H9 (cell line): Measurements from ENCODE around the gene ZSCAN2. TPM values are rescaled to one million over a fixed set of nuclear protein-coding genes. Genes with fewer than 3 reads are reported as not detected.

ENCODE experiments used
- DNase-seq: peaks from one replicate; pipeline ENCODE4 v3.0.0-alpha.2; 2017
- H2AFZ ChIP-seq: one replicate; pipeline ENCODE4 v1.6.1; 2013; ENCODE audit warnings: mild to moderate bottlenecking, low read length, control low read depth, moderate library complexity
- H2AK5ac ChIP-seq: 2 replicates; pipeline ENCODE4 v1.6.1; 2013; ENCODE audit warnings: low read length, control low read depth, mixed read lengths; ENCODE audit not compliant: insufficient read length
- H2BK120ac ChIP-seq: one replicate; pipeline ENCODE4 v1.6.1; 2013; ENCODE audit warnings: low read depth, mild to moderate bottlenecking, low read length, control low read depth, inconsistent platforms; ENCODE audit not compliant: poor library complexity, severe bottlenecking
- H2BK12ac ChIP-seq: 2 replicates; pipeline ENCODE4 v1.6.1; 2013; ENCODE audit warnings: low read length, control low read depth, mixed read lengths, low read depth; ENCODE audit not compliant: insufficient read length
- H2BK15ac ChIP-seq: 2 replicates; pipeline ENCODE4 v1.6.1; 2013; ENCODE audit warnings: low read depth, low read length, control low read depth
- H2BK20ac ChIP-seq: one replicate; pipeline ENCODE4 v1.6.1; 2013; ENCODE audit warnings: low read depth, mild to moderate bottlenecking, low read length, control low read depth, inconsistent platforms; ENCODE audit not compliant: poor library complexity, severe bottlenecking
- H2BK5ac ChIP-seq: 2 replicates; pipeline ENCODE4 v1.6.1; 2013; ENCODE audit warnings: low read length, control low read depth, mixed read lengths; ENCODE audit not compliant: insufficient read length
- H3K14ac ChIP-seq: 2 replicates; pipeline ENCODE4 v1.6.1; 2013; ENCODE audit warnings: low read length, control low read depth; ENCODE audit not compliant: insufficient read depth
- H3K18ac ChIP-seq: 2 replicates; pipeline ENCODE4 v1.6.1; 2013; ENCODE audit warnings: low read depth, mild to moderate bottlenecking, mixed read lengths, low read length, control low read depth; ENCODE audit not compliant: insufficient read length
- H3K23ac ChIP-seq: 2 replicates; pipeline ENCODE4 v1.6.1; 2013; ENCODE audit warnings: low read length, control low read depth, mixed read lengths, low read depth; ENCODE audit not compliant: insufficient read length
- H3K23me2 ChIP-seq: 2 replicates; pipeline ENCODE4 v1.6.1; 2013; ENCODE audit warnings: low read depth, mild to moderate bottlenecking, mixed read lengths, low read length, control low read depth; ENCODE audit not compliant: insufficient read length, poor library complexity, severe bottlenecking
- H3K27ac ChIP-seq: 2 replicates; pipeline ENCODE4 v1.5.1; 2013; ENCODE audit warnings: low read length, control low read depth, mixed read lengths, low read depth; ENCODE audit not compliant: insufficient read length
- H3K27me3 ChIP-seq: 2 replicates; pipeline ENCODE4 v1.6.1; 2013; ENCODE audit warnings: low read length, control low read depth, inconsistent platforms; ENCODE audit not compliant: insufficient read depth
- H3K4ac ChIP-seq: 2 replicates; pipeline ENCODE4 v1.6.1; 2013; ENCODE audit warnings: low read depth, mild to moderate bottlenecking, control low read depth, inconsistent platforms, low read length, moderate library complexity
- H3K4me1 ChIP-seq: 2 replicates; pipeline ENCODE4 v1.6.1; 2013; ENCODE audit warnings: low read length, control low read depth, inconsistent platforms; ENCODE audit not compliant: insufficient read depth
- H3K4me2 ChIP-seq: 2 replicates; pipeline ENCODE4 v1.6.1; 2013; ENCODE audit warnings: low read length, control low read depth, mixed read lengths; ENCODE audit not compliant: insufficient read length, insufficient read depth
- H3K56ac ChIP-seq: 2 replicates; pipeline ENCODE4 v1.6.1; 2013; ENCODE audit warnings: low read depth, mild to moderate bottlenecking, mixed read lengths, low read length, control low read depth; ENCODE audit not compliant: insufficient read length
- H3K79me1 ChIP-seq: 2 replicates; pipeline ENCODE4 v1.6.1; 2013; ENCODE audit warnings: low read depth, mild to moderate bottlenecking, moderate library complexity, low read length, control low read depth, inconsistent platforms; ENCODE audit not compliant: insufficient read depth, poor library complexity, severe bottlenecking
- H3K79me2 ChIP-seq: 2 replicates; pipeline ENCODE4 v1.6.1; 2013; ENCODE audit warnings: low read length, control low read depth, inconsistent platforms; ENCODE audit not compliant: insufficient read depth
- H3K9ac ChIP-seq: 2 replicates; pipeline ENCODE4 v1.6.1; 2013; ENCODE audit warnings: low read length, control low read depth, mixed read lengths; ENCODE audit not compliant: insufficient read length; ENCODE audit errors: extremely low read depth
- H3K9me3 ChIP-seq: one replicate; pipeline ENCODE4 v1.6.1; 2013; ENCODE audit warnings: low read depth, low read length, inconsistent platforms; ENCODE audit not compliant: control insufficient read depth
- H3T11ph ChIP-seq: one replicate; pipeline ENCODE4 v1.6.1; 2013; ENCODE audit warnings: mild to moderate bottlenecking, low read length, control low read depth, inconsistent platforms
- H4K20me1 ChIP-seq: one replicate; pipeline ENCODE4 v1.6.1; 2013; ENCODE audit not compliant: control insufficient read depth, insufficient read length, insufficient read depth
- H4K5ac ChIP-seq: 2 replicates; pipeline ENCODE4 v1.6.1; 2013; ENCODE audit warnings: low read depth, mild to moderate bottlenecking, mixed read lengths, low read length, control low read depth; ENCODE audit not compliant: insufficient read length
- H4K8ac ChIP-seq: replicated peaks from 2 replicates; pipeline ENCODE4 v1.6.1; 2013; ENCODE audit warnings: low read length, control low read depth, mixed read lengths, low read depth; ENCODE audit not compliant: insufficient read length
- H4K91ac ChIP-seq: 2 replicates; pipeline ENCODE4 v1.6.1; 2013; ENCODE audit warnings: low read depth, mild to moderate bottlenecking, moderate library complexity, mixed read lengths, low read length, control low read depth; ENCODE audit not compliant: insufficient read length
- H3K27ac Mint-ChIP-seq, 3 experiments: 2 replicates in 2 of 3; 3 replicates in 1 of 3; pipeline ENCODE4 v1.8.0; 2020 to 2021; ENCODE audit warnings: mixed read lengths in 3 of 3, mild to moderate bottlenecking in 1 of 3, moderate library complexity in 1 of 3
- H3K27me3 Mint-ChIP-seq: 2 replicates; pipeline ENCODE4 v1.8.0; 2021; ENCODE audit warnings: low read depth, mild to moderate bottlenecking, moderate library complexity, mixed read lengths
- H3K36me3 Mint-ChIP-seq, 3 experiments: 2 replicates in 2 of 3; 3 replicates in 1 of 3; pipeline ENCODE4 v1.8.0; 2020 to 2021; ENCODE audit warnings: low read depth in 3 of 3, mixed read lengths in 3 of 3; ENCODE audit not compliant: insufficient read depth in 1 of 3
- H3K4me1 Mint-ChIP-seq, 2 experiments: 2 replicates each; pipeline ENCODE4 v1.8.0; 2020; ENCODE audit warnings: mixed read lengths in 2 of 2
- H3K4me3 Mint-ChIP-seq, 2 experiments: 2 replicates in 1 of 2; 3 replicates in 1 of 2; pipeline ENCODE4 v1.8.0; 2020 to 2021; ENCODE audit warnings: mild to moderate bottlenecking in 2 of 2, mixed read lengths in 2 of 2, moderate library complexity in 1 of 2
- H3K9me3 Mint-ChIP-seq, 2 experiments: 2 replicates in 1 of 2; 3 replicates in 1 of 2; pipeline ENCODE4 v1.8.0; 2020; ENCODE audit warnings: mild to moderate bottlenecking in 2 of 2, mixed read lengths in 2 of 2, moderate library complexity in 1 of 2
- WGBS: extraction: QIAGEN DNeasy Blood & Tissue Kit; methylation state at CpG from one replicate; pipeline ENCODE4 v1.1.7; 2013; ENCODE audit warnings: missing lambda C conversion rate, low lambda C conversion rate, mixed read lengths; ENCODE audit not compliant: insufficient read length; ENCODE audit errors: extremely low coverage; 5-methylcytosine and 5-hydroxymethylcytosine counted together
- total RNA-seq: library from RNA; stranded (reverse); gene quantifications from 2 replicates; pipeline ENCODE4 v1.2.1, GENCODE V29; 2021
- TF ChIP-seq, protein P1 (sequence below): fragments of 200-600 bp; sonication (generic); conservative IDR thresholded peaks from 3 replicates; pipeline ENCODE4 v1.8.0; 2021; ENCODE audit warnings: antibody characterized with exemption, mild to moderate bottlenecking

ZSCAN2 gene
- total RNA-seq, 1 experiment from 2014 or later = 28.4 TPM

DNA sequence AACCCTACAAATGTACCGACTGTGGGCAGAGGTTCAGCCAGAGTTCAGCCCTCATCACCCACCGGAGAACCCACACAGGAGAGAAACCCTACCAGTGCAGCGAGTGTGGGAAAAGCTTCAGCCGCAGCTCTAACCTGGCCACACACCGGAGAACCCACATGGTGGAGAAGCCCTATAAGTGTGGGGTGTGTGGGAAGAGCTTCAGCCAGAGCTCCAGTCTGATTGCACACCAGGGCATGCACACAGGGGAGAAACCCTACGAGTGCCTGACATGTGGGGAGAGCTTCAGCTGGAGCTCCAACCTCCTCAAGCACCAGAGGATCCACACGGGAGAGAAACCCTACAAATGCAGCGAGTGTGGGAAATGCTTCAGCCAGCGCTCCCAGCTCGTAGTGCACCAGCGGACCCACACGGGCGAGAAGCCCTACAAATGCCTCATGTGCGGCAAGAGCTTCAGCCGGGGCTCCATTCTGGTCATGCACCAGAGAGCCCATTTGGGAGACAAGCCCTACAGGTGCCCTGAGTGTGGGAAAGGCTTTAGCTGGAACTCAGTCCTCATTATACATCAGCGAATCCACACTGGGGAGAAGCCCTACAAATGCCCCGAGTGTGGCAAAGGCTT, 20.7 kb downstream of the ZSCAN2 start:
- Histone ChIP-seq H3K14ac (no peak overlapping the region), H3K56ac (no peak overlapping the region), H2BK120ac (no peak overlapping the region), H3K9ac (no peak overlapping the region), H3K18ac (no peak overlapping the region), H2BK20ac (no peak overlapping the region), H3K27ac (no peak overlapping the region), H4K20me1 (no peaks in the 10 kb centered on the region), H2BK5ac (no peak overlapping the region), H3K4me2 (no peak overlapping the region), H3K23me2 (no peaks in the 10 kb centered on the region), H2AFZ (no peak overlapping the region), H2BK12ac (no peak overlapping the region), H3K23ac (no peak overlapping the region), H3K27me3 (no peaks in the 10 kb centered on the region), H3K79me1 (peaks cover 13% of the 10 kb centered on the region), H2BK15ac (no peak overlapping the region), H3K4me1 (no peaks in the 10 kb centered on the region), H3K79me2 (peaks cover 6% of the 10 kb centered on the region; the same call in 1 of the 2 replicates), H4K5ac (no peak overlapping the region), H3T11ph (no peak overlapping the region), H3K9me3 (peaks cover 36% of the 10 kb centered on the region), H4K8ac (no peak overlapping the region), H4K91ac (no peak overlapping the region), H3K4ac (no peak overlapping the region), H2AK5ac (no peak overlapping the region)
- H3K27ac Mint-ChIP-seq = no peak overlapping the region
- TF ChIP-seq, protein P1, sequence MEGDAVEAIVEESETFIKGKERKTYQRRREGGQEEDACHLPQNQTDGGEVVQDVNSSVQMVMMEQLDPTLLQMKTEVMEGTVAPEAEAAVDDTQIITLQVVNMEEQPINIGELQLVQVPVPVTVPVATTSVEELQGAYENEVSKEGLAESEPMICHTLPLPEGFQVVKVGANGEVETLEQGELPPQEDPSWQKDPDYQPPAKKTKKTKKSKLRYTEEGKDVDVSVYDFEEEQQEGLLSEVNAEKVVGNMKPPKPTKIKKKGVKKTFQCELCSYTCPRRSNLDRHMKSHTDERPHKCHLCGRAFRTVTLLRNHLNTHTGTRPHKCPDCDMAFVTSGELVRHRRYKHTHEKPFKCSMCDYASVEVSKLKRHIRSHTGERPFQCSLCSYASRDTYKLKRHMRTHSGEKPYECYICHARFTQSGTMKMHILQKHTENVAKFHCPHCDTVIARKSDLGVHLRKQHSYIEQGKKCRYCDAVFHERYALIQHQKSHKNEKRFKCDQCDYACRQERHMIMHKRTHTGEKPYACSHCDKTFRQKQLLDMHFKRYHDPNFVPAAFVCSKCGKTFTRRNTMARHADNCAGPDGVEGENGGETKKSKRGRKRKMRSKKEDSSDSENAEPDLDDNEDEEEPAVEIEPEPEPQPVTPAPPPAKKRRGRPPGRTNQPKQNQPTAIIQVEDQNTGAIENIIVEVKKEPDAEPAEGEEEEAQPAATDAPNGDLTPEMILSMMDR = no peak
- H3K9me3 Mint-ChIP-seq = peaks cover 50 to 68% of the 10 kb centered on the region in 2 experiments
- peaks cover 63 to 85% (median 75%) of the 10 kb centered on the region in 3 experiments for H3K36me3 Mint-ChIP-seq
- peaks cover 6 to 7% of the 10 kb centered on the region in 2 experiments for H3K4me1 Mint-ChIP-seq
- peaks cover 10% of the 10 kb centered on the region for H3K27me3 Mint-ChIP-seq
- H3K4me3 Mint-ChIP-seq = no peak overlapping the region
- no peak for DNase-seq
- no CpG with 5 or more reads among the region's 17 CpGs for WGBS
